HCT116 (cell line): Measurements from ENCODE around the gene EIF3M. TPM values are rescaled to one million over a fixed set of nuclear protein-coding genes. Genes with fewer than 3 reads are reported as not detected.

Experiments
- ATAC-seq: fragments of 200-7000 bp; cut with Tn5 transposase; 2 replicates; pipeline ENCODE4 v1.9.1; 2020; ENCODE audit warnings: mild to moderate bottlenecking, moderate library complexity
- BruUV-seq: library from RNA; stranded (reverse); fragments of 400-500 nt; replicated peaks from 2 replicates; lab custom pipeline; 2021; lab: Mats Ljungman, UMichigan
- CTCF ChIA-PET: fragments of 300-600 bp; sonication (Branson Sonifier 250); formaldehyde crosslinking; loops from one replicate; lab custom pipeline; 2021; ENCODE audit warnings: antibody characterized with exemption; lab: Charles Lee
- POLR2A ChIA-PET: fragments of 300-600, 350-600 bp; sonication (Branson Sonifier 250); formaldehyde crosslinking; loops from one replicate; lab custom pipeline; 2021; ENCODE audit warnings: antibody characterized with exemption; lab: Charles Lee
- RAD21 ChIA-PET, 2 experiments: fragments of 300-600 bp; sonication (Branson Sonifier 250); formaldehyde crosslinking; loops; one replicate each; lab custom pipeline; 2023; ENCODE audit warnings: low total read pairs in 2 of 2; ENCODE audit not compliant: uncharacterized antibody in 2 of 2, unreplicated experiment in 2 of 2, low non-redundant PET in 1 of 2; lab: Charles Lee
- DNase-seq: peaks from one replicate; pipeline ENCODE4 v3.0.0-alpha.2; 2010; ENCODE audit warnings: low read depth, low spot score
- H2AFZ ChIP-seq: fragments of 200-600 bp; shearing (Covaris generic), sonication (generic); 2 replicates; pipeline ENCODE4 v1.6.1; 2017; ENCODE audit warnings: low read depth, mixed run types, mixed read lengths, antibody characterized with exemption, low read length; ENCODE audit not compliant: poor library complexity, severe bottlenecking
- H3K27ac ChIP-seq: 2 replicates; pipeline ENCODE4 v1.5.1; 2012; ENCODE audit warnings: low read depth, low read length
- H3K27me3 ChIP-seq: fragments of 200-600 bp; sonication (generic); 2 replicates; pipeline ENCODE4 v1.6.1; 2016; ENCODE audit warnings: mixed run types, low read length, mixed read lengths; ENCODE audit not compliant: insufficient read depth
- H3K36me3 ChIP-seq, 2 experiments: fragments of 200-500 bp in 1 of 2; fragments of 200-600 bp in 1 of 2; sonication (Bioruptor generic) in 1 of 2; sonication (generic) in 1 of 2; 2 replicates each; pipeline versions ENCODE4 v1.5.1 to v1.6.1; 2014 to 2016; ENCODE audit warnings: low read length in 2 of 2, inconsistent platforms in 1 of 2, mixed read lengths in 1 of 2, mixed run types in 1 of 2; ENCODE audit not compliant: insufficient read depth in 2 of 2, control insufficient read depth in 1 of 2
- H3K4me1 ChIP-seq, 2 experiments: fragments of 200-600 bp in 1 of 2; sonication (generic) in 1 of 2; 2 replicates each; pipeline versions ENCODE4 v1.5.1 to v1.6.1; 2012 to 2017; ENCODE audit warnings: low read length in 2 of 2, inconsistent platforms in 1 of 2, mild to moderate bottlenecking in 1 of 2, mixed read lengths in 1 of 2, mixed run types in 1 of 2, moderate library complexity in 1 of 2; ENCODE audit not compliant: insufficient read depth in 2 of 2, control insufficient read depth in 1 of 2
- H3K4me2 ChIP-seq: fragments of 200-600 bp; sonication (generic); 2 replicates; pipeline ENCODE4 v1.6.1; 2017; ENCODE audit warnings: mixed run types, low read length, mixed read lengths
- H3K4me3 ChIP-seq, 2 experiments: fragments of 200-600 bp in 1 of 2; sonication (generic) in 1 of 2; replicated peaks in 1 of 2; 2 replicates each; pipeline ENCODE4 v1.5.1; 2011 to 2016; ENCODE audit warnings: low read length in 2 of 2, control low read depth in 1 of 2, low read depth in 1 of 2, mild to moderate bottlenecking in 1 of 2, mixed read lengths in 1 of 2, mixed run types in 1 of 2
- H3K79me2 ChIP-seq: fragments of 200-600 bp; sonication (generic); 2 replicates; pipeline ENCODE4 v1.6.1; 2017; ENCODE audit warnings: mild to moderate bottlenecking, mixed run types, low read length, moderate library complexity, mixed read lengths; ENCODE audit not compliant: insufficient read depth
- H3K9ac ChIP-seq: fragments of 200-600 bp; sonication (generic); 2 replicates; pipeline ENCODE4 v1.6.1; 2016; ENCODE audit warnings: low read length, mixed read lengths
- H3K9me2 ChIP-seq: fragments of 200-600 bp; sonication (generic), shearing (Covaris generic); 2 replicates; pipeline ENCODE4 v1.6.1; 2017; ENCODE audit warnings: mixed run types, mild to moderate bottlenecking, moderate library complexity; ENCODE audit not compliant: insufficient read depth
- H3K9me3 ChIP-seq, 2 experiments: fragments of 200-500 bp in 1 of 2; fragments of 200-600 bp in 1 of 2; sonication (Bioruptor generic) in 1 of 2; sonication (generic) in 1 of 2; 2 replicates each; pipeline ENCODE4 v1.6.1; 2014 to 2017; ENCODE audit warnings: low read length in 2 of 2, mixed read lengths in 2 of 2, inconsistent platforms in 1 of 2, low read depth in 1 of 2, mild to moderate bottlenecking in 1 of 2, mixed run types in 1 of 2, moderate library complexity in 1 of 2; ENCODE audit not compliant: control insufficient read depth in 1 of 2, insufficient read depth in 1 of 2
- H4K20me1 ChIP-seq: fragments of 200-600 bp; sonication (generic), shearing (Covaris generic); 2 replicates; pipeline ENCODE4 v1.6.1; 2017; ENCODE audit warnings: mixed run types, mild to moderate bottlenecking, moderate library complexity; ENCODE audit not compliant: insufficient read depth
- CEBPB ChIP-seq: IDR thresholded peaks from 2 replicates; pipeline ENCODE4 v1.6.1; 2012; ENCODE audit warnings: low read depth
- EGR1 ChIP-seq: IDR thresholded peaks from 2 replicates; pipeline ENCODE4 v1.6.1; 2012; ENCODE audit warnings: low read depth
- ELF1 ChIP-seq: IDR thresholded peaks from 2 replicates; pipeline ENCODE4 v1.6.1; 2012; ENCODE audit warnings: low read depth, borderline replicate concordance
- EZH2 ChIP-seq: fragments of 200-600 bp; sonication (generic); IDR thresholded peaks from 2 replicates; pipeline ENCODE4 v1.6.1; 2017; ENCODE audit warnings: antibody characterized with exemption, mixed run types
- EZH2phosphoT487 ChIP-seq: fragments of 200-600 bp; IDR thresholded peaks from 2 replicates; pipeline ENCODE4 v1.6.1; 2018; ENCODE audit warnings: antibody characterized with exemption, borderline replicate concordance
- JUND ChIP-seq: IDR thresholded peaks from 2 replicates; pipeline ENCODE4 v1.6.1; 2012
- POLR2A ChIP-seq: IDR thresholded peaks from 2 replicates; pipeline ENCODE4 v1.7.0; 2011; ENCODE audit warnings: borderline replicate concordance; ENCODE audit not compliant: insufficient read depth, insufficient read length; ENCODE audit errors: extremely low read depth
- POLR2AphosphoS5 ChIP-seq: IDR thresholded peaks from 2 replicates; pipeline ENCODE4 v1.6.1; 2011; ENCODE audit warnings: mild to moderate bottlenecking, low read depth, low read length, moderate library complexity
- SIN3A ChIP-seq: IDR thresholded peaks from 2 replicates; pipeline ENCODE4 v1.6.1; 2012; ENCODE audit warnings: low read depth
- SP1 ChIP-seq: IDR thresholded peaks from 2 replicates; pipeline ENCODE4 v1.6.1; 2012; ENCODE audit warnings: low read depth
- SRF ChIP-seq: IDR thresholded peaks from 2 replicates; pipeline ENCODE4 v1.6.1; 2012; ENCODE audit warnings: low read depth
- YY1 ChIP-seq: IDR thresholded peaks from 2 replicates; pipeline ENCODE4 v1.6.1; 2011; ENCODE audit warnings: low read length, low read depth, moderate library complexity, mild to moderate bottlenecking; ENCODE audit not compliant: insufficient replicate concordance; ENCODE audit errors: extremely low read depth
- intact Hi-C: fragments of 100-400 bp; cut with micrococcal nuclease; formaldehyde crosslinking; loops from 2 replicates; pipeline ENCODE4 v1.10.0; 2022
- total RNA-seq: library from RNA; stranded (reverse); gene quantifications from one replicate; pipeline ENCODE4 v1.2.1, GENCODE V29; 2021; ENCODE audit not compliant: unreplicated experiment
- TF ChIP-seq, protein P1 (sequence below): IDR thresholded peaks from 2 replicates; pipeline ENCODE4 v1.6.1; 2012
- TF ChIP-seq, protein P2 (sequence below): IDR thresholded peaks from 2 replicates; pipeline ENCODE4 v1.6.1; 2012
- TF ChIP-seq, protein P3 (sequence below): IDR thresholded peaks from 2 replicates; pipeline ENCODE4 v1.6.1; 2012; ENCODE audit warnings: low read depth

The EIF3M gene
- total RNA-seq, 1 experiment from 2014 or later = 346 TPM

DNA sequence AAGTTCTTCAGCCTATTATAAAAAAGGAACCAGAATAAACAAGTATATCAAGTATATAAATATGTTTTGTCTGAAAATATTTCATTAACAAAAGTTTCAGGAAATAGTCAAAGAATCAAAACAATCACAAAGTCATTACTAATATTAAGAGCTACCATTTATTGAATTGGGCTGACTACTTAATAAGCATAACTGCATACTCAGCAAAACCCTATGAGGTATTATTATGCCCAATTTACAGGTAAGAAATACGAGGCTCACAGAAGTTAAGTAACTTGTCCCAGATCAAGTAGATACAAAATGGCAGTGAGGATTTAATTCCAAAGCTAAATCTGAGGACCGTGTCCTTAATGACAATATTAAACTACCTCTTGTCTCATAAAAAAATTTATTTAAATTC, 52.2 kb downstream of the EIF3M start:
- POLR2A ChIA-PET = no interaction called here
- DNase-seq = no peak
- no peak for TF ChIP-seq EGR1
- TF ChIP-seq EZH2phosphoT487 = no peak
- TF ChIP-seq, protein P1, sequence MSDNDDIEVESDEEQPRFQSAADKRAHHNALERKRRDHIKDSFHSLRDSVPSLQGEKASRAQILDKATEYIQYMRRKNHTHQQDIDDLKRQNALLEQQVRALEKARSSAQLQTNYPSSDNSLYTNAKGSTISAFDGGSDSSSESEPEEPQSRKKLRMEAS = no peak
- TF ChIP-seq SRF = no peak
- TF ChIP-seq ELF1 = no peak
- TF ChIP-seq SIN3A = no peak
- no peak for TF ChIP-seq CEBPB
- no peak for TF ChIP-seq POLR2AphosphoS5
- no peak for TF ChIP-seq SP1
- TF ChIP-seq YY1 = no peak
- no peak for TF ChIP-seq EZH2
- TF ChIP-seq POLR2A = no peak
- TF ChIP-seq, protein P2, sequence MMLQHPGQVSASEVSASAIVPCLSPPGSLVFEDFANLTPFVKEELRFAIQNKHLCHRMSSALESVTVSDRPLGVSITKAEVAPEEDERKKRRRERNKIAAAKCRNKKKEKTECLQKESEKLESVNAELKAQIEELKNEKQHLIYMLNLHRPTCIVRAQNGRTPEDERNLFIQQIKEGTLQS = no peak
- TF ChIP-seq JUND = no peak
- TF ChIP-seq, protein P3, sequence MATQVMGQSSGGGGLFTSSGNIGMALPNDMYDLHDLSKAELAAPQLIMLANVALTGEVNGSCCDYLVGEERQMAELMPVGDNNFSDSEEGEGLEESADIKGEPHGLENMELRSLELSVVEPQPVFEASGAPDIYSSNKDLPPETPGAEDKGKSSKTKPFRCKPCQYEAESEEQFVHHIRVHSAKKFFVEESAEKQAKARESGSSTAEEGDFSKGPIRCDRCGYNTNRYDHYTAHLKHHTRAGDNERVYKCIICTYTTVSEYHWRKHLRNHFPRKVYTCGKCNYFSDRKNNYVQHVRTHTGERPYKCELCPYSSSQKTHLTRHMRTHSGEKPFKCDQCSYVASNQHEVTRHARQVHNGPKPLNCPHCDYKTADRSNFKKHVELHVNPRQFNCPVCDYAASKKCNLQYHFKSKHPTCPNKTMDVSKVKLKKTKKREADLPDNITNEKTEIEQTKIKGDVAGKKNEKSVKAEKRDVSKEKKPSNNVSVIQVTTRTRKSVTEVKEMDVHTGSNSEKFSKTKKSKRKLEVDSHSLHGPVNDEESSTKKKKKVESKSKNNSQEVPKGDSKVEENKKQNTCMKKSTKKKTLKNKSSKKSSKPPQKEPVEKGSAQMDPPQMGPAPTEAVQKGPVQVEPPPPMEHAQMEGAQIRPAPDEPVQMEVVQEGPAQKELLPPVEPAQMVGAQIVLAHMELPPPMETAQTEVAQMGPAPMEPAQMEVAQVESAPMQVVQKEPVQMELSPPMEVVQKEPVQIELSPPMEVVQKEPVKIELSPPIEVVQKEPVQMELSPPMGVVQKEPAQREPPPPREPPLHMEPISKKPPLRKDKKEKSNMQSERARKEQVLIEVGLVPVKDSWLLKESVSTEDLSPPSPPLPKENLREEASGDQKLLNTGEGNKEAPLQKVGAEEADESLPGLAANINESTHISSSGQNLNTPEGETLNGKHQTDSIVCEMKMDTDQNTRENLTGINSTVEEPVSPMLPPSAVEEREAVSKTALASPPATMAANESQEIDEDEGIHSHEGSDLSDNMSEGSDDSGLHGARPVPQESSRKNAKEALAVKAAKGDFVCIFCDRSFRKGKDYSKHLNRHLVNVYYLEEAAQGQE = no peak
- TF ChIP-seq, all 23 proteins: peak for 0
- BruUV-seq = no TSS peak
- H3K9ac ChIP-seq = no peak overlapping the region
- no peaks in the 10 kb centered on the region for H3K36me3 ChIP-seq
- no peaks in the 10 kb centered on the region for H3K9me3 ChIP-seq
- no peak overlapping the region for H3K4me2 ChIP-seq
- H3K79me2 ChIP-seq = no peaks in the 10 kb centered on the region
- CTCF ChIA-PET = no interaction called here
- no peaks in the 10 kb centered on the region for H4K20me1 ChIP-seq
- RAD21 ChIA-PET = no interaction called here
- no peak overlapping the region for H3K27ac ChIP-seq
- no peak overlapping the region for H3K4me3 ChIP-seq
- H2AFZ ChIP-seq = no peak overlapping the region
- H3K27me3 ChIP-seq = no peaks in the 10 kb centered on the region
- intact Hi-C loops = no loop called here
- H3K4me1 ChIP-seq = no peaks in the 10 kb centered on the region
- no peak for ATAC-seq
- H3K9me2 ChIP-seq = no peaks in the 10 kb centered on the region
